NOMO-1 treated with DMSO at 0.1 percent for 48 hours (cell line): Measurements from ENCODE around the gene HLCS.

ENCODE experiments used
- DNase-seq: peaks from one replicate; lab custom pipeline; 2025; ENCODE audit not compliant: unreplicated experiment; lab: John Stamatoyannopoulos, UW

Gene HLCS

GRCh38 chr21:36915696-36916245 is 50.7 kb downstream of the HLCS start:
- DNase-seq = no peak

GRCh38 chr21:36915014-36915695 is 51.3 kb downstream of the HLCS start:
- peak; percentile 86 for DNase-seq

GRCh38 chr21:36914244-36915013 is 52.0 kb downstream of the HLCS start:
- no peak for DNase-seq

- DNase-seq = no peak
Measured at GRCh38 chr21:36913247-36914169, 53.0 kb downstream of the HLCS start.

- no peak for DNase-seq
Measured at GRCh38 chr21:36910581-36911307, 55.7 kb downstream of the HLCS start.

- DNase-seq = peak; percentile 93
Measured at GRCh38 chr21:36909901-36910561, 56.4 kb downstream of the HLCS start.

- no peak for DNase-seq
Measured at GRCh38 chr21:36909423-36909822, 57.0 kb downstream of the HLCS start.

GRCh38 chr21:36908260-36908908 is 58.1 kb downstream of the HLCS start:
- no peak for DNase-seq

GRCh38 chr21:36904093-36904666 is 62.3 kb downstream of the HLCS start:
- no peak for DNase-seq

- DNase-seq = no peak
Measured at GRCh38 chr21:36902793-36903192, 63.7 kb downstream of the HLCS start.

GRCh38 chr21:36902331-36902730 is 64.1 kb downstream of the HLCS start:
- no peak for DNase-seq

- DNase-seq = no peak
Measured at GRCh38 chr21:36901575-36901974, 64.9 kb downstream of the HLCS start.

- no peak for DNase-seq
Measured at GRCh38 chr21:36893581-36893980, 72.9 kb downstream of the HLCS start.

GRCh38 chr21:36892201-36892600 is 74.3 kb downstream of the HLCS start:
- no peak for DNase-seq

GRCh38 chr21:36891692-36892091 is 74.8 kb downstream of the HLCS start:
- no peak for DNase-seq

GRCh38 chr21:36891121-36891520 is 75.3 kb downstream of the HLCS start:
- no peak for DNase-seq

- DNase-seq = no peak
Measured at GRCh38 chr21:36890086-36890485, 76.4 kb downstream of the HLCS start.

GRCh38 chr21:36889401-36889800 is 77.1 kb downstream of the HLCS start:
- no peak for DNase-seq

- DNase-seq = no peak
Measured at GRCh38 chr21:36888466-36888865, 78.0 kb downstream of the HLCS start.
